HG02981 (cell line): ENCODE measurements around the gene ARHGAP22.
"Not testable (repeated sequence)": the region's sequence is repeated elsewhere in the genome, so short reads cannot be mapped to it uniquely, and the experiment has no call there.

Experiments used
- ATAC-seq: cut with Tn5 transposase; IDR thresholded peaks from one replicate; pipeline ENCODE4 v1.9.1; 2021; ENCODE audit warnings: mild to moderate bottlenecking, moderate library complexity; ENCODE audit not compliant: unreplicated experiment

Gene ARHGAP22

GRCh38 chr10:48442090-48442808 lies 162.6 kb downstream of the ARHGAP22 start:
- ATAC-seq = no peak

GRCh38 chr10:48440771-48441170 lies 164.1 kb downstream of the ARHGAP22 start:
- no peak for ATAC-seq

GRCh38 chr10:48439581-48440041 lies 165.3 kb downstream of the ARHGAP22 start:
- no peak for ATAC-seq

GRCh38 chr10:48439031-48439430 lies 165.8 kb downstream of the ARHGAP22 start:
- ATAC-seq = no peak

- ATAC-seq = no peak
These were observed 167.3 kb downstream of the ARHGAP22 start for GRCh38 chr10:48437546-48437945.

- no peak for ATAC-seq
These were observed 173.0 kb downstream of the ARHGAP22 start for GRCh38 chr10:48431871-48432270.

- ATAC-seq = no peak
These were observed 174.4 kb downstream of the ARHGAP22 start for GRCh38 chr10:48430402-48430993.

GRCh38 chr10:48429309-48429708 lies 175.6 kb downstream of the ARHGAP22 start:
- no peak for ATAC-seq

- no peak for ATAC-seq
These were observed 176.0 kb downstream of the ARHGAP22 start for GRCh38 chr10:48428896-48429295.

- no peak for ATAC-seq
These were observed 181.0 kb downstream of the ARHGAP22 start for GRCh38 chr10:48423884-48424283.

GRCh38 chr10:48421862-48422261 lies 183.0 kb downstream of the ARHGAP22 start:
- ATAC-seq = not testable (repeated sequence)

GRCh38 chr10:48419714-48420113 lies 185.2 kb downstream of the ARHGAP22 start:
- ATAC-seq = no peak

GRCh38 chr10:48418189-48418788 lies 186.6 kb downstream of the ARHGAP22 start:
- ATAC-seq = no peak

- no peak for ATAC-seq
These were observed 187.5 kb downstream of the ARHGAP22 start for GRCh38 chr10:48417374-48417773.

- no peak for ATAC-seq
These were observed 188.2 kb downstream of the ARHGAP22 start for GRCh38 chr10:48416584-48417232.

GRCh38 chr10:48414778-48415177 lies 190.1 kb downstream of the ARHGAP22 start:
- ATAC-seq = no peak

- ATAC-seq = no peak
These were observed 190.7 kb downstream of the ARHGAP22 start for GRCh38 chr10:48414160-48414559.

- no peak for ATAC-seq
These were observed 191.9 kb downstream of the ARHGAP22 start for GRCh38 chr10:48412933-48413332.

- ATAC-seq = no peak
These were observed 192.8 kb downstream of the ARHGAP22 start for GRCh38 chr10:48412081-48412480.

GRCh38 chr10:48411510-48411909 lies 193.4 kb downstream of the ARHGAP22 start:
- ATAC-seq = no peak

- ATAC-seq = no peak
These were observed 194.4 kb downstream of the ARHGAP22 start for GRCh38 chr10:48410503-48410902.

- ATAC-seq = no peak
These were observed 198.2 kb downstream of the ARHGAP22 start for GRCh38 chr10:48406658-48407057.
